ENCODE measurements around the gene MS4A10.
"Not testable (repeated sequence)": the region's sequence is repeated elsewhere in the genome, so short reads cannot be mapped to it uniquely, and the experiment has no call there.

Gene MS4A10

DNA sequence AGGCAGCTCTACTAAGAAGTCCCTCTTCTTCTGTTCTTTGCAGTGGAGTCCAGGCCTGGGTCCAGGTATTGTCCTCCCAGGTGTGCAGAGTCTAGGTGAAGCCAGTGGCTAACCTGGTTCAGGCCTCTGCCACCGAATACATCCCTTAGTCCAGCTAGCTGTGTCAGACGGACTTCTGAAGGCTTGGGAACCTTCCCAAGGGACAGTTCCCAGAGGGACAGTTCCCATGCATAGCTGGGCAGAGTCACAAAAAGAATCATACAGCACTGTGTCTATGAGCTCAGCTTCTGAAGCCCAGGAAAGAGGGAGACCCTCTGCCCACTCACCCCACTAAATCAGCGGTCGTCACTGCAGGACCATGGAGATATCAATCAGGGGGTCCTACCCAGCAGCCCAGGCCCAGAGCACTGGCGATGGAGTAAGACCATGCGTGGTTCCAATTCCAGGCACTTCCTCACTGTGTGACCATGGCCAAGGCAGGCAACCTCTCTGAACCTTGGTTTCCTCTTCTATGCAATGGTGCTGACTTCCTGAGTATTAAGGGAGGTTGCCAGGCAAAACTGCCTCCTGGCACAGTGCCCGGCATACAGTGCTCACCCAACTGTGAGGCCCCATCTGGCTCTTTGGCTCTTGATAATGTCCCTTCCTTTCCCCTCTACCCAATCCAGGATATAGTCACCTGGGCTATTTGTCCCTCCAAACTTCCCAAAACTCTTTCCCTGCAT is 3.4 kb downstream of the MS4A10 start:
- peak in 2 of 14 donors; percentile 4 to 68 for DNase-seq

GRCh38 chr11:60790726-60791125 is 5.6 kb downstream of the MS4A10 start:
- DNase-seq = no peak

DNA sequence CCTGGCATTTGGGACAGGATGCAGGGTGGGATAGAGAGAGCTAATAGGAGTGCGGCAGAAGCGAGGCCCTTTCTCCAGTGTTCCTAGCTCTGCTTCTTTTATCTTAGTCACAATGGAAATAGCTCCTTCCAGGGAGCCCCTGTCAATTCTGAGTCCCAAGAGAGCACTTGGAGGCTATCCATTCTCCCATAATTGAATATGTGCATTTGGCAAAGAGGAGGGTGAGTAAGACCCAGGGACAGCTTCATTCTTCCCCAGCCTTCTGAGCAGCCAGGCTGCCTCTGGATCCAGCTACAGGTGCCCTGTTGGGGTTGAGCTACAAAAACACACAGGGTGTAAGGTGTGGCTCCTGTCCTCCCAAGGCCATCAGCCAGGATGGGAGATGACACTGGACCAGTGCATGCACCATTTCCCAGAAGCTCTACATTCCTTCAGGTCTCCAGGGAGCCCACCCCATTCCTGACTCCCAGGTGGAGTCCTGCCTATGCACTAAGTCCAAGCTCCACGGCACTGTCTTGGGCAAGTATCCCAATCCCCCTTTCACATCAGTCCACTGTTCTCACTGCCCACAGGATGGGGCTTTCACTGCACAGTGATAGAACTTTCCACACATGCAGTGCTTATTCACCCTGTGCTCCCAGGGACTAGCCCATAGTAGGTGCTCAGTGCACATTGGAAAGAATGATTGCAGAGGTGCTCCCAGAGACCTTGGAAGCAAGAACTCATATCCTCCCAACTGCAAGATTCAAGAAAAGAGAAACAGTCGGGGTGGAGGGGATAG is 6.2 kb downstream of the MS4A10 start:
- DNase-seq = no peak

DNA sequence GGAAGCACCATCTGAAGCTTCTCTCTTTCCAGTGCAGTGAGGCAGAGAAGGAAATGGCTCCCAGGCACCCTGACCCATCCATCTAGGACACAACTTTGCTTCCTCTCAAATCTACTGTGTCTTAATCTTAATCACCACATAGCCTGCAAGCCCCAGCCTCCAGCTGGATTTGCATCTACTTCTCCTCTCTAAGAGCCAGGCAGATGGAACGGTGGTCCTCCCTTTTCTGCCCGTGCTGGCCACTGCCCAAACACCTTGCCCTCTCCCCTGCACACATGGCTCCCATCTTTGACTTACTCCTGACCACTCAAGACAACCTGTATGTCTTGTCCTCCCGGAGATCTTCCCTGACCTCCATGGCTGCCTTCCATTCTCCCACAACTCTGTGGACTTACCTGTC is 7.4 kb downstream of the MS4A10 start:
- DNase-seq = no peak

- DNase-seq = no peak
Measured at GRCh38 chr11:60795291-60795690, 10.2 kb downstream of the MS4A10 start.

GRCh38 chr11:60797846-60798630 is 12.9 kb downstream of the MS4A10 start:
- no peak for DNase-seq

GRCh38 chr11:60798631-60799030 is 13.5 kb downstream of the MS4A10 start:
- DNase-seq = no peak

DNA sequence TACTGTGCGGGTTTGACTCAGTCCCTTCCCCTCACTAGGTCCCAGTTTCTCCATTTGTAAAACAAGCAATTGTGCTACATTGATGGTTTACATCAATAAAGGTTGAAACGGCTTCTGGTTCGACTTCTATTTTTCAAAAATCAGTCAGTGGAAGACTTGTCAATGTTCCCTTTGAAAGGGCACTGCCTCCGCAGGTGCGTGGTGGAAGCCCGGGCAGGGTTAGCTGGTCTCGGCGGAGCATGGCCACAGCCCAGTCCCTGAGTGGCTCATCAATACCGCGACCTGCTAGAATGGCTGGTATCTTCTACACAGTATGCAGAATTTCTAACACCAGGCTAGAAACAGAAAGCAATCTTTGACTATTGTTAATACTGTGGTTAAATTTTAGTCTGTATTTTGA is 16.1 kb downstream of the MS4A10 start:
- DNase-seq = no peak

GRCh38 chr11:60803273-60803936 is 18.3 kb downstream of the MS4A10 start:
- no peak for DNase-seq

- no peak for DNase-seq
Measured at GRCh38 chr11:60809249-60809648, 24.1 kb downstream of the MS4A10 start.

DNA sequence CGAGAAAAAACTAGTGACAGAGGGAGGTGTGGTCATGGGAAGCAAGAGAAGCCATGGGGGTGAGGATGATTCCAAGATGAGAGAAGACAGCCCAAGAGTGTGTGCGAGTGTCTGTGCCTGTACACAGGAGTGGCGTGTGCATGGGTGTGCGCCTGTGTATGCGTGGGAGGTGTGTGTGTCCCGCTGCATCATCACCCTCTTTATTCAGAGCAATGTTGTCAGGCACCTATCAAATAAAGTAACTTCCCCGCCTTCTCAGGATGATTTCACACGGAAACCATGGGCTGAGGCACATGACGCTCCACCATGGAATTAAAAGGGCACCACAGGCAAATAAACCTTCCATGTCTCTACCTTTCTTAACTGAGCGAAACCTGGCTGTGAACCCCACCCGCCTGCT is 24.6 kb downstream of the MS4A10 start:
- DNase-seq = no peak

- DNase-seq = no peak
Measured at GRCh38 chr11:60810151-60810550, 25.0 kb downstream of the MS4A10 start.

DNA sequence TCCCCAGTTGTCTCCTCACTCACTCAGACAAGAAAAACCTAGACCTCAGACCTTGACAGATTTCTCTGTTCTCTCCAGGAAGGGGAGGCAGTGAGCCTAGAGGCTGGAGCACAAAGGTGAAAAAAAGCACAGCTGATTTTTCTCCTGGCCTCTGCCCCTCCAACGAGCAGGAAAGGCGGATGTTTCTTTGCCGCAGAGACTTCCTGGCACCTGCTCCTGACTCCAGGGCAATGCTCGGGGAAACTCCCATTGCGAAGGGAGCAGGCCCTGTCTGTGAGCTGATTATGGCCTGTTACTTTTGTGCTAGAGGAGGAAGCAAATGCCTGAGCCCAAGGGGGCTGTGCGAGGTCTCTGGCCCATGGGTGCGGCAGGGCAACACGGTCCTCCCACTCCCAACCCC is 25.4 kb downstream of the MS4A10 start:
- no peak for DNase-seq

DNA sequence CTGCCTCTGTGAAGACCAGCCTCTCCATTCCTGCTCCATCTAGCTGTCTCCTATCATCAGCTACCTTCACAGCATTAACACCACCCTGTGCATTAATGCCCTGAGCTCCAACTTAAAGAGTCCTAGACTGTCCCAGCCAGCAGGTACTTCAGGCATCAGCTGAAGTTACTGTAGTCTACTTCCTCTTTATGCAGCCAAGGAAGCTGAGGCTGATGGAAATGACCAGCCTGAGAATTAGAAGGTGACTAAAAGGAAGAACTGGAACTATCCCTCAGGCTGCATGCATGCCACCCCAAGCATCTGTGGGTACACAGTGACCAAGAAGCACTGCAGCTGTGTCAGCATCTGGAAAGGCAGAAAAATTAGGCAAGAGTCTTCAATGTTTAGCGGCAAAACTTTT is 28.2 kb downstream of the MS4A10 start:
- DNase-seq = no peak

DNA sequence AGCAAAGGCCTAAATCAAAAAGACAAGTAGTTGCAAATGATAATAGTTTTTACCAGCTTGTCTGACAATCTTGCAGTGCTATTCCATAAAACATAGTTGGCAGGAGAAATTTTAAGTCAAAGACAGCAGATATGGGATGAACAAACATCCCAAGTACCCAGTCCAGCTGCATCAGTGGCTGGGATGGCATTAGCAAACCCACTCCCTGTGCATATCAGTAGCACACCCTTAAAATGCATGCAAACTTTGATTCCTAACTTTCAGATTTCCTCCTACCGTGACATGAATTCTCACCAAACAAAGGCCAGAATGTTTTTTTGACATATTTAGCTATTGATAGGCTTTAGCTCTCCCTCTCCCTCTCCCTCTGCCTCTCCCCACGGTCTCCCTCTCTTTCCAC is 29.0 kb downstream of the MS4A10 start:
- no peak for DNase-seq

DNA sequence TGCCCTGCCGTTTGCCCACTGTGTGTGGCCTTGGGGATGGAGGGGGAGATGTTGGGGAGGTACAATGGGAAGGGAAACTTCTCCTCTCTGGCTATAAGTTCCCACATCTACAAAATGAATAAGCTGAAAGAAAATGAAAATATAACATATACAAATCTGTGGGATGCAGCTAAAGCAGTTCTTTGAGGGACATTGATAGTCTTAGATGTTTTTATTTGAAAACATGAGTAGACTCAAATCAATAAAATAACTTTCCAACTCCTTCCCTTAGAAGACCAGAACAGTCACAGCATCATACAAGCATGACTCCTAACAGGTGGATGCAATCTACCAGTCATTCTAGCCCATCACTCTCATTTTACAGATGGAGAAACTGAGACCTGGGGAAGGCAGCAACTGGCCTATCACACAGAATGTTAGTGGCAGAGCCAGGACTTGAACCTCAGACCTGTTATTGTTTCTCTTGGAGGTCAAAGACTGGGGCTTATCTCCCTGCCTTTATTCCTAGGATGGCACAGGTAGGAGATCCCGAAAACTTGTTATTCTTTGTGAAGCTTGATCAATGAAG is 31.5 kb downstream of the MS4A10 start:
- DNase-seq = no peak

GRCh38 chr11:60818057-60818456 is 32.9 kb downstream of the MS4A10 start:
- no peak for DNase-seq

DNA sequence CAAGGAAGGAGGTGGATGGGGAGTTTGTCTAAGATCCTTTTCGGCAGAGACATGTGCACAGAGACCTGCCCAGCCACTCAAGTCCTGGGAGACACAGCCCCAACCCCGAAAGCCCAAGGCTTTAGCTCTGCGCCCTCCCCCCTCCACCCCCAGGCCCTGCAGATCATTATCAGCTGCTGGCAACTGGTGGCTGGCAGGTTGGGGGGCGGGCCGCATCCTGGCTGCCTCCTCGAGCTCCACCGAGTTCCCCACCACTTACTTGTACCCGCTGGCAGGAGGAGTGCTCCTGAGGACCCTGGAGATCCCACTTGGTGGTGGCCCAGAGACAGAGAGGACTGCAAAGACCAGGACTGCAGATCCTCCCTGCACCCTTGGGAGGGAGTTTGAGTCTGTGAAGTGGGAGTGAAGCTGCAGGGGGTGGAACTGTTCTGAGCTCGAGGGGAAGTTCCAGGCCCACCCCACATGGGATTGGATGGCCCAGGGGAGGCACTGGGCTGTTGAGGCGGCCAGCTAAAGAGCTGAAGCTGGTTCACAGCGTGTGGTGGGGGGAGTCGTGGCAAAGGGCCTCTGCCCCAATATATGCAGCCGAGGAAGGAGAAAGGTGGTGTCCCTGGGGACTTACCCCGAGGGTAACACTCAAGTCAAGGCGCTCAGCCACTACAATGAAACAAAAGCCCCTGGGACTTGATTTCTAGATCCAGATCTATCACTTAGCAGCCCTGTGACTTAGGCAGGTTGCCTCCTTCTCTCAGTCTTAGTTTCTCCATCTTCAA is 36.9 kb downstream of the MS4A10 start:
- DNase-seq = no peak

DNA sequence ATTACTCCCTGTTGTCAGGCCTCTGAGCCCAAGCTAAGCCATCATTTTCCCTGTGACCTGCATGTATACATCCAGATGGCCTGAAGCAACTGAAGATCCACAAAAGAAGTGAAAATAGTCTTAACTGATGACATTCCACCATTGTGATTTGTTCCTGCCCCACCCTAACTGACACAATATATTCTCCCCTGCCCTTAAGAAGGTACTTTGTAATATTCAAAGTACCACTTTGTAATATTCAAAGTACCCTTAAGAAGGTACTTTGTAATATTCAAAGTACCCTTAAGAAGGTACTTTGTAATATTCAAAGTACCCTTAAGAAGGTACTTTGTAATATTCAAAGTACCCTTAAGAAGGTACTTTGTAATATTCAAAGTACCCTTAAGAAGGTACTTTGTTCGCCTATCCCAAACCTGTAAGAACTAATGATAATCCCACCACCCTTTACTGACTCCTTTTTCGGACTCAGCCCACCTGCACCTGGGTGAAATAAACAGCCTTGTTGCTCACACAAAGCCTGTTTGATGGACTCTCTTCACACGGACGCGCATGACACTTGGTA is 38.7 kb downstream of the MS4A10 start:
- DNase-seq = not testable (repeated sequence)

DNA sequence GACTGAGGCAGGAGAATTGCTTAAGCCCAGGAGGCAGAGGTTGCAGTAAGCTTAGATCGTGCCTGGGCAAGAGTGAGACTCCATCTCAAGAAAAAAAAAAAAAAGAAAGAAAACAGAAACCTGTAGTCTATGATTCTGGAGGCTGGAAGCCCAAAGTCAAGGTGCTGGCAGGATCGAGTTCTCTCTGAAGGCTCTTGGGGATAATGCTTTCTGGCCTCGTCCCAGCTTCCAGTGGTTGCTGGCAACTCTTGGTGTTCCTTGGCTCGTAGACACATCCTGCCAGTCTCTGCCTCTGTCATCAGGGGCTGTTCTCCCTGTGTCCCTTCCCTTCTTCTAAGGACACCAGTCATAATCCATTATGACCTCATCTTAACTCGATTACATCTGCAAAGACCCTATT is 40.0 kb downstream of the MS4A10 start:
- DNase-seq = no peak

- DNase-seq = no peak
Measured at GRCh38 chr11:60825790-60826189, 40.7 kb downstream of the MS4A10 start.

Data from C1 segment of cervical spinal cord (tissue), 14 donors.